Measurements from ENCODE around the gene XPNPEP3.

The XPNPEP3 gene

DNA sequence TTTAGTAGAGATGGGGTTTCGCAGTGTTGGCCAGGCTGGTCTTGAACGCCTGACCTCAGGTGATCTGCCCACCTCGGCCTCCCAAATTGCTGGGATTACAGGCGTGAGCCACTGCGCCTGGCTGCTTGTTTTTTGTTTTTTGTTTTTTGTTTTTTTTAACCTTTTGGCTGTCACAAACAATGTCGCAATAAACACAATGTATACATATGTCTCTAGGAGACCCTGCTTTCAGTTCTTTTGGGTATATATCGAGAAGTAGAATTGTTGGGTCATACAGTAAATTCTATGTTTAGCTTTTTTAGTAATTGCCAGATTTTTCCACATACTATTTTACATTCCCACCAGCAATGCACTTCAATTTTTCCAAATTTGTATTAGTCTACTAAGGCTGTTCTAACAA is 122.2 kb downstream of the XPNPEP3 start:
- no peak for DNase-seq (ENCODE audit: low read depth, low spot score)
- TF ChIP-seq POLR2AphosphoS5 (IDR thresholded peaks at IDR 0.05; ENCODE audit: borderline replicate concordance, low read depth, low read length) (no peak), EZH2 (IDR thresholded peaks at IDR 0.05) (no peak), FOXP2 (optimal IDR thresholded peaks at IDR 0.05; ENCODE audit: control extremely low read depth, extremely low read length, insufficient read depth) (no peak)
- H3K36me3 ChIP-seq (ENCODE audit: insufficient read depth, low read length) = no peaks in the 10 kb centered on the region
- H3K9me3 ChIP-seq (ENCODE audit: low read depth, low read length) = no peaks in the 10 kb centered on the region
- no peak overlapping the region for H3K9ac ChIP-seq (ENCODE audit: insufficient read length)
- no peak overlapping the region for H3K27ac ChIP-seq
- H3K4me3 ChIP-seq = no peak overlapping the region

- DNase-seq (ENCODE audit: low read depth, low spot score) = no peak
- Histone ChIP-seq H3K36me3 (ENCODE audit: insufficient read depth, low read length) (no peaks in the 10 kb centered on the region), H3K27ac (no peak overlapping the region), H3K9me3 (ENCODE audit: low read depth, low read length) (no peaks in the 10 kb centered on the region), H3K4me3 (no peak overlapping the region), H3K9ac (ENCODE audit: insufficient read length) (no peak overlapping the region)
- TF ChIP-seq FOXP2 (optimal IDR thresholded peaks at IDR 0.05; ENCODE audit: control extremely low read depth, extremely low read length, insufficient read depth) (no peak), EZH2 (IDR thresholded peaks at IDR 0.05) (no peak), POLR2AphosphoS5 (IDR thresholded peaks at IDR 0.05; ENCODE audit: borderline replicate concordance, low read depth, low read length) (no peak)
These were observed 122.9 kb downstream of the XPNPEP3 start for GRCh38 chr22:40979871-40980270.
